ENCODE data around the gene SLC1A2.

SLC1A2 gene

DNA sequence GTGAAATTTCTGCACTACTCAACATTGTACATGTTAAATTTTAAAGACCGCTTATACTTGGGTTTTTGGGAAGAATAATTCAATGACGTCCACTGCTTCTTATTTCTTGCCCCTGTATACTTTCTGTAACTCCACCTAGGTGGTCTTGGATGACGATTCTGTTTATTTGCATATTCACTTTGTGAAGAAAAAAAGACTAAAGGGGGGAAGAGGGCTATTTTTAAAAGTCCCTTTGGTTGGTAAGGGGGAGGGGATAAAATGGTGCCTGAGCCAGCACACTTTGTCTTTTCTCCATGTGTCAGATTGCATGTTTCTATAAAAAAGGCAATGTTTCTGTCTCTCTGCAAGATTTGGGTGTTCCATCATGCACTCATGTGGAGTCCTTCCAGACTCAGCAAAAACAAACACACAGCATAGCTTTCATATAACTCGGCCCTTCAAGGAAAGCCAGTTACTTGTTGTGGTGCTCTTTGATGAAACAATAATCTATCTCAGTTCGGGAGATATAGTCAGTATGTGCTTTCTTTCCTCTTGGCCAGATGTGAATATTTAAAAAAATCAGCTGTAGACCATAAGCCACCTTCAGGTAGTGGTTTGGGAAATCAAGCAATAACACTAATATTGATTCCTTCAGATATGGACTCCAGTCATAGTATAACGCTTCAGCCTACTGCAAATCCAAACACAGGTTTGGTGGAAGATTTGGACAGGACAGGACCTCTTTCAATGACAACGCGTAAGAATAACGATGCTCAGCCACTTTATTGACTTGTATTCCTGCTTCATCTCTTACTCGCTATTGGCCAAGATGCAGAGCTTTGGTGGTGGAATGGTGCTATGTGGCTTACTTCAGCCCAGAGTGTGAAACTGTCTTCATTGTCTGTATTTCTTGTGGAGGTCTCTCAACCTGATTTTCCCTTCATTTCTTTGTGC lies 211.6 kb downstream of the SLC1A2 start:
- Histone ChIP-seq H3K27ac (replicated peaks) (no peak overlapping the region), H3K4me3 (replicated peaks; ENCODE audit: insufficient read depth, low read length) (no peak overlapping the region), H3K27me3 (ENCODE audit: insufficient read depth, poor library complexity, severe bottlenecking) (no peaks in the 10 kb centered on the region)
- no peak for DNase-seq (ENCODE audit: low read depth in 1 of 2, low spot score in 1 of 2)
- TF ChIP-seq SPI1 (IDR thresholded peaks at IDR 0.05; ENCODE audit: borderline replicate concordance, low read depth) (no peak), GABPA (IDR thresholded peaks at IDR 0.05; ENCODE audit: low read depth) (no peak), POLR2AphosphoS5 (IDR thresholded peaks at IDR 0.05; ENCODE audit: low read depth) (no peak)
- TF ChIP-seq, protein P1, sequence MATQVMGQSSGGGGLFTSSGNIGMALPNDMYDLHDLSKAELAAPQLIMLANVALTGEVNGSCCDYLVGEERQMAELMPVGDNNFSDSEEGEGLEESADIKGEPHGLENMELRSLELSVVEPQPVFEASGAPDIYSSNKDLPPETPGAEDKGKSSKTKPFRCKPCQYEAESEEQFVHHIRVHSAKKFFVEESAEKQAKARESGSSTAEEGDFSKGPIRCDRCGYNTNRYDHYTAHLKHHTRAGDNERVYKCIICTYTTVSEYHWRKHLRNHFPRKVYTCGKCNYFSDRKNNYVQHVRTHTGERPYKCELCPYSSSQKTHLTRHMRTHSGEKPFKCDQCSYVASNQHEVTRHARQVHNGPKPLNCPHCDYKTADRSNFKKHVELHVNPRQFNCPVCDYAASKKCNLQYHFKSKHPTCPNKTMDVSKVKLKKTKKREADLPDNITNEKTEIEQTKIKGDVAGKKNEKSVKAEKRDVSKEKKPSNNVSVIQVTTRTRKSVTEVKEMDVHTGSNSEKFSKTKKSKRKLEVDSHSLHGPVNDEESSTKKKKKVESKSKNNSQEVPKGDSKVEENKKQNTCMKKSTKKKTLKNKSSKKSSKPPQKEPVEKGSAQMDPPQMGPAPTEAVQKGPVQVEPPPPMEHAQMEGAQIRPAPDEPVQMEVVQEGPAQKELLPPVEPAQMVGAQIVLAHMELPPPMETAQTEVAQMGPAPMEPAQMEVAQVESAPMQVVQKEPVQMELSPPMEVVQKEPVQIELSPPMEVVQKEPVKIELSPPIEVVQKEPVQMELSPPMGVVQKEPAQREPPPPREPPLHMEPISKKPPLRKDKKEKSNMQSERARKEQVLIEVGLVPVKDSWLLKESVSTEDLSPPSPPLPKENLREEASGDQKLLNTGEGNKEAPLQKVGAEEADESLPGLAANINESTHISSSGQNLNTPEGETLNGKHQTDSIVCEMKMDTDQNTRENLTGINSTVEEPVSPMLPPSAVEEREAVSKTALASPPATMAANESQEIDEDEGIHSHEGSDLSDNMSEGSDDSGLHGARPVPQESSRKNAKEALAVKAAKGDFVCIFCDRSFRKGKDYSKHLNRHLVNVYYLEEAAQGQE (IDR thresholded peaks at IDR 0.05; ENCODE audit: insufficient replicate concordance, low read depth) = no peak
- TF ChIP-seq, protein P2, sequence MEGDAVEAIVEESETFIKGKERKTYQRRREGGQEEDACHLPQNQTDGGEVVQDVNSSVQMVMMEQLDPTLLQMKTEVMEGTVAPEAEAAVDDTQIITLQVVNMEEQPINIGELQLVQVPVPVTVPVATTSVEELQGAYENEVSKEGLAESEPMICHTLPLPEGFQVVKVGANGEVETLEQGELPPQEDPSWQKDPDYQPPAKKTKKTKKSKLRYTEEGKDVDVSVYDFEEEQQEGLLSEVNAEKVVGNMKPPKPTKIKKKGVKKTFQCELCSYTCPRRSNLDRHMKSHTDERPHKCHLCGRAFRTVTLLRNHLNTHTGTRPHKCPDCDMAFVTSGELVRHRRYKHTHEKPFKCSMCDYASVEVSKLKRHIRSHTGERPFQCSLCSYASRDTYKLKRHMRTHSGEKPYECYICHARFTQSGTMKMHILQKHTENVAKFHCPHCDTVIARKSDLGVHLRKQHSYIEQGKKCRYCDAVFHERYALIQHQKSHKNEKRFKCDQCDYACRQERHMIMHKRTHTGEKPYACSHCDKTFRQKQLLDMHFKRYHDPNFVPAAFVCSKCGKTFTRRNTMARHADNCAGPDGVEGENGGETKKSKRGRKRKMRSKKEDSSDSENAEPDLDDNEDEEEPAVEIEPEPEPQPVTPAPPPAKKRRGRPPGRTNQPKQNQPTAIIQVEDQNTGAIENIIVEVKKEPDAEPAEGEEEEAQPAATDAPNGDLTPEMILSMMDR (IDR thresholded peaks at IDR 0.05; ENCODE audit: insufficient read depth, low read length) = no peak

DNA sequence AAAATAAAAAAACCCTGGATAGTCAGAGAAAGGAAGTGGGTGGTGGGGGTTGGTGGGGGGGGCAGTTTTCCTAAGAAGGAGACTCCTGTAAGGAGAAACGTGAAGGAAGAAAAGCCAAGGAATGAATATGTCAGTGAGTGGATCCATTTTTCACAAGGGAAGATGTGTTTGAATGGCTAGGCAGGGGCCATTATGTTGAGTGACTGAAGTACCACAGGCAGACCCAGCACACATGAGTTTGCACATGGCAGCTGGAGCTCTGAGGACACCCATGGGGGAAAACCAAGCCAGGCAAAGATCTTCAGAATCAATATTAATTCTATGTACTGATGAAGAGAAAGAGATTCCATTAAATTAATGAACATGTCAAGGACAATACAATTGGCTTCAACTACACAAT lies 212.7 kb downstream of the SLC1A2 start:
- no peak for DNase-seq (ENCODE audit: low read depth in 1 of 2, low spot score in 1 of 2)
- Histone ChIP-seq H3K27me3 (ENCODE audit: insufficient read depth, poor library complexity, severe bottlenecking) (no peaks in the 10 kb centered on the region), H3K4me3 (replicated peaks; ENCODE audit: insufficient read depth, low read length) (no peak overlapping the region), H3K27ac (replicated peaks) (no peak overlapping the region)
- no peak for TF ChIP-seq GABPA (IDR thresholded peaks at IDR 0.05; ENCODE audit: low read depth)
- no peak for TF ChIP-seq SPI1 (IDR thresholded peaks at IDR 0.05; ENCODE audit: borderline replicate concordance, low read depth)
- no peak for TF ChIP-seq POLR2AphosphoS5 (IDR thresholded peaks at IDR 0.05; ENCODE audit: low read depth)
- TF ChIP-seq, protein P1 (IDR thresholded peaks at IDR 0.05; ENCODE audit: insufficient replicate concordance, low read depth) = no peak
- TF ChIP-seq, protein P2 (IDR thresholded peaks at IDR 0.05; ENCODE audit: insufficient read depth, low read length) = no peak

DNA sequence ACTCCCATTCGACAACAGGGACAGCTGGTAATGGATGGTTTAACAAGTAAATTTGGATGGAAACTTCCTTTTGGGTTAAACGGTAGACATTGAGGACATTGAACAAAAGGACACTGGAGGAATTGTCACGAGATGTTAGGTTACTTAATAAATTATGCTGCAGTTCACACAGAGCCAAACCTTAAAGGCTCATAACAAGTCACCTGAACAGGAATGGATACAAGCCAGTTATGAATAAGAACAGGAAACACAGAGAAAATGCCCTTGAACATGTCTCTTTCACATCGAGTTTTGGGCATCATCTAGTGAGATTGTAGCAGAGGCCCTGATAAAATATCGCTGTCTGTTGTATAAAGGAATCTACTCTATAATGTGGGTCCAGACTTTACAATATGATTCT lies 214.7 kb downstream of the SLC1A2 start:
- Histone ChIP-seq H3K4me3 (replicated peaks; ENCODE audit: insufficient read depth, low read length) (no peak overlapping the region), H3K27me3 (ENCODE audit: insufficient read depth, poor library complexity, severe bottlenecking) (no peaks in the 10 kb centered on the region), H3K27ac (replicated peaks) (no peak overlapping the region)
- DNase-seq (ENCODE audit: low read depth in 1 of 2, low spot score in 1 of 2) = no peak
- TF ChIP-seq GABPA (IDR thresholded peaks at IDR 0.05; ENCODE audit: low read depth) (no peak), POLR2AphosphoS5 (IDR thresholded peaks at IDR 0.05; ENCODE audit: low read depth) (no peak), SPI1 (IDR thresholded peaks at IDR 0.05; ENCODE audit: borderline replicate concordance, low read depth) (no peak)
- TF ChIP-seq, protein P2 (IDR thresholded peaks at IDR 0.05; ENCODE audit: insufficient read depth, low read length) = no peak
- TF ChIP-seq, protein P1 (IDR thresholded peaks at IDR 0.05; ENCODE audit: insufficient replicate concordance, low read depth) = no peak
